Endodermal cell (in vitro differentiated cells): ENCODE results near the gene TDP1. TPM values are rescaled to one million over a fixed set of nuclear protein-coding genes. Genes with fewer than 3 reads are reported as not detected.

Experiments
- DNase-seq: peaks from one replicate; pipeline ENCODE4 v3.0.0-alpha.2; 2017
- H3K27ac ChIP-seq: 2 replicates; pipeline ENCODE4 v1.5.1; 2013; ENCODE audit warnings: mild to moderate bottlenecking, low read depth, low read length, moderate library complexity
- H3K27me3 ChIP-seq: 2 replicates; pipeline ENCODE4 v1.6.1; 2013; ENCODE audit warnings: mild to moderate bottlenecking, low read length, moderate library complexity; ENCODE audit not compliant: insufficient read depth, control insufficient read depth, poor library complexity, severe bottlenecking
- H3K36me3 ChIP-seq: 2 replicates; pipeline ENCODE4 v1.7.0; 2013; ENCODE audit warnings: mild to moderate bottlenecking, low read length, moderate library complexity; ENCODE audit not compliant: control insufficient read depth, insufficient read depth
- H3K4me1 ChIP-seq: one replicate; pipeline ENCODE4 v1.7.0; 2013; ENCODE audit warnings: low read length; ENCODE audit not compliant: control insufficient read depth, insufficient read depth
- H3K4me3 ChIP-seq: 2 replicates; pipeline ENCODE4 v1.5.1; 2013; ENCODE audit warnings: mild to moderate bottlenecking, low read length, moderate library complexity
- H3K9ac ChIP-seq: 2 replicates; pipeline ENCODE4 v1.6.1; 2013; ENCODE audit warnings: mild to moderate bottlenecking, low read length, moderate library complexity; ENCODE audit not compliant: poor library complexity, severe bottlenecking; ENCODE audit errors: extremely low read depth
- H3K9me3 ChIP-seq: 2 replicates; pipeline ENCODE4 v1.6.1; 2013; ENCODE audit warnings: mild to moderate bottlenecking, low read length, moderate library complexity; ENCODE audit not compliant: control insufficient read depth
- H3K27ac Mint-ChIP-seq: 2 replicates; pipeline ENCODE4 v1.8.0; 2020; ENCODE audit warnings: mixed read lengths
- H3K27me3 Mint-ChIP-seq: 2 replicates; pipeline ENCODE4 v1.8.0; 2021; ENCODE audit warnings: mild to moderate bottlenecking, mixed read lengths; ENCODE audit not compliant: insufficient read depth
- H3K36me3 Mint-ChIP-seq: 2 replicates; pipeline ENCODE4 v1.8.0; 2020; ENCODE audit warnings: low read depth, mixed read lengths
- H3K4me1 Mint-ChIP-seq: 2 replicates; pipeline ENCODE4 v1.8.0; 2020; ENCODE audit warnings: mixed read lengths
- H3K4me3 Mint-ChIP-seq: 2 replicates; pipeline ENCODE4 v1.8.0; 2020; ENCODE audit warnings: mild to moderate bottlenecking, moderate library complexity, mixed read lengths
- H3K9me3 Mint-ChIP-seq: 2 replicates; pipeline ENCODE4 v1.8.0; 2020; ENCODE audit warnings: mild to moderate bottlenecking, mixed read lengths
- WGBS, 2 experiments: methylation state at CpG; one replicate each; pipeline versions ENCODE4 v1.1.5 to v1.1.7; 2013; ENCODE audit warnings: missing lambda C conversion rate in 2 of 2, mixed read lengths in 1 of 2; ENCODE audit not compliant: insufficient coverage in 1 of 2, insufficient read length in 1 of 2; 5-methylcytosine and 5-hydroxymethylcytosine counted together
- total RNA-seq, 2 donors: library from RNA; stranded (reverse); fragmentation: NEBNext Ultra II Directional in 1 of 2; extraction: Animal tissue kit (Norgen Biotek cat#: 25700) in 1 of 2; gene quantifications; 2 replicates in 1 of 2; 3 replicates in 1 of 2; pipeline ENCODE4 v1.2.1, GENCODE V29; 2021
- TF ChIP-seq, protein P1 (sequence below): fragments of 200-600 bp; sonication (generic); conservative IDR thresholded peaks from 2 replicates; pipeline ENCODE4 v1.5.0; 2021; ENCODE audit warnings: antibody characterized with exemption, mild to moderate bottlenecking

Gene TDP1
- total RNA-seq, 2 donors from 2014 or later = 51.4 to 69.2 TPM

GRCh38 chr14:90034835-90035525, 79.3 kb downstream of the TDP1 start:
- peaks cover 4% of the 10 kb centered on the region for H3K9me3 Mint-ChIP-seq

DNA sequence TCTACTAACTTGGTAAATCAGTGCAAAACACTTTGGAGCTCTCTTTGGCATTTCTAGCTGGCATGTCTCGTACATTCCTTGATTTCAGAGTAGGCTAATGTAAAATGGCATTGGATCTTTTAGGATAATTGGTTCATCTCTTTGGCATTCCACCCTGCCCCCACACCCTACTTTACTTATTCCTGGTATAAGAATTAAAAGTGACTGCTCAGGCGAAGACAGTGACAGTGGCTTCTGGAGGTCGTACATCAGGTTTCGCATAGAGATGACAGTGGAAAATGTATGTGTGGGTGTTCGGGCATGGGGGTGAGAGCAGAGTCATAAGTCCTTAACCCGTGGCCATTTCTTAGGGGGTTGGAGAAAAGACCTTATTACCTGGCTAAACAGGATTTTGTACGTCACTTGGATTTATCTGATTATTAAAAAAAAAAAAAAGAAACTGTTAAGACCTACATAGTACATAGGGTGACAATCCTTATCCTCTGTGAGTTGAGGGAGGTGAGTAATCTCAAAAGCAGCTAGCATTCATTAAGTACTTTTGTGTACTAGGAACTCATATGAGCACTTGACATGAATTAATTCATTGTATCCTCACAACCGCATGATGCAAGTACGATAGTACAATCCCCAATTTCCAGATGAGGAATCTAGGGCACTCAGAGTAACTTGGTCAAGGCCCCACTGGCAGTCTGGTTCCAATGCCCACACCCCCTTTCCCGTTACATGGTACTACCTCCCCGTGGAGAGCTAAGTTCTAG, 83.7 kb downstream of the TDP1 start:
- TF ChIP-seq, protein P1, sequence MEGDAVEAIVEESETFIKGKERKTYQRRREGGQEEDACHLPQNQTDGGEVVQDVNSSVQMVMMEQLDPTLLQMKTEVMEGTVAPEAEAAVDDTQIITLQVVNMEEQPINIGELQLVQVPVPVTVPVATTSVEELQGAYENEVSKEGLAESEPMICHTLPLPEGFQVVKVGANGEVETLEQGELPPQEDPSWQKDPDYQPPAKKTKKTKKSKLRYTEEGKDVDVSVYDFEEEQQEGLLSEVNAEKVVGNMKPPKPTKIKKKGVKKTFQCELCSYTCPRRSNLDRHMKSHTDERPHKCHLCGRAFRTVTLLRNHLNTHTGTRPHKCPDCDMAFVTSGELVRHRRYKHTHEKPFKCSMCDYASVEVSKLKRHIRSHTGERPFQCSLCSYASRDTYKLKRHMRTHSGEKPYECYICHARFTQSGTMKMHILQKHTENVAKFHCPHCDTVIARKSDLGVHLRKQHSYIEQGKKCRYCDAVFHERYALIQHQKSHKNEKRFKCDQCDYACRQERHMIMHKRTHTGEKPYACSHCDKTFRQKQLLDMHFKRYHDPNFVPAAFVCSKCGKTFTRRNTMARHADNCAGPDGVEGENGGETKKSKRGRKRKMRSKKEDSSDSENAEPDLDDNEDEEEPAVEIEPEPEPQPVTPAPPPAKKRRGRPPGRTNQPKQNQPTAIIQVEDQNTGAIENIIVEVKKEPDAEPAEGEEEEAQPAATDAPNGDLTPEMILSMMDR = no peak
- peaks cover 10% of the 10 kb centered on the region for H3K9me3 ChIP-seq
- 90 to 93% methylated on average over 9 to 11 of the region's 11 CpGs for WGBS, 2 experiments
- no peak overlapping the region for H3K4me3 ChIP-seq
- H3K9me3 Mint-ChIP-seq = peaks cover 4% of the 10 kb centered on the region
- peaks cover 45% of the 10 kb centered on the region for H3K36me3 ChIP-seq
- no peak overlapping the region for H3K4me3 Mint-ChIP-seq
- no peak overlapping the region for H3K27ac Mint-ChIP-seq
- H3K9ac ChIP-seq = no peak overlapping the region
- H3K36me3 Mint-ChIP-seq = peaks cover 49% of the 10 kb centered on the region
- H3K4me1 ChIP-seq = peaks cover 6% of the 10 kb centered on the region
- no peaks in the 10 kb centered on the region for H3K27me3 ChIP-seq
- H3K27me3 Mint-ChIP-seq = no peaks in the 10 kb centered on the region
- DNase-seq = no peak
- H3K27ac ChIP-seq = no peak overlapping the region
- H3K4me1 Mint-ChIP-seq = peaks cover 37% of the 10 kb centered on the region

More at GRCh38 chr14:90034835-90035525, 79.3 kb downstream of the TDP1 start:
- H3K27me3 Mint-ChIP-seq = no peaks in the 10 kb centered on the region
- H3K9ac ChIP-seq = no peak overlapping the region
- 90 to 92% methylated on average over 4 to 6 of the region's 6 CpGs for WGBS, 2 experiments
- H3K27ac Mint-ChIP-seq = peak overlapping the region; percentile 84
- DNase-seq = no peak
- H3K4me1 ChIP-seq = peaks cover 9% of the 10 kb centered on the region
- peaks cover 31% of the 10 kb centered on the region for H3K4me1 Mint-ChIP-seq
- no peaks in the 10 kb centered on the region for H3K27me3 ChIP-seq
- H3K4me3 ChIP-seq = no peak overlapping the region
- H3K36me3 Mint-ChIP-seq = peaks cover 65% of the 10 kb centered on the region
- H3K4me3 Mint-ChIP-seq = no peak overlapping the region
- H3K36me3 ChIP-seq = peaks cover 70% of the 10 kb centered on the region
- no peak overlapping the region for H3K27ac ChIP-seq
- TF ChIP-seq, protein P1 = no peak
- peaks cover 10% of the 10 kb centered on the region for H3K9me3 ChIP-seq

- Histone ChIP-seq H3K27me3 (no peaks in the 10 kb centered on the region), H3K9ac (no peak overlapping the region), H3K27ac (no peak overlapping the region), H3K36me3 (peaks cover 52% of the 10 kb centered on the region), H3K4me3 (no peak overlapping the region), H3K9me3 (peaks cover 10% of the 10 kb centered on the region), H3K4me1 (peaks cover 4% of the 10 kb centered on the region)
- DNase-seq = no peak
- no peaks in the 10 kb centered on the region for H3K27me3 Mint-ChIP-seq
- peaks cover 49% of the 10 kb centered on the region for H3K36me3 Mint-ChIP-seq
- peaks cover 35% of the 10 kb centered on the region for H3K4me1 Mint-ChIP-seq
- H3K27ac Mint-ChIP-seq = no peak overlapping the region
- WGBS, 2 experiments = 90 to 100% methylated on average over 3 of the region's 3 CpGs
- TF ChIP-seq, protein P1 = no peak
- no peak overlapping the region for H3K4me3 Mint-ChIP-seq
- H3K9me3 Mint-ChIP-seq = peaks cover 4% of the 10 kb centered on the region
Measured at GRCh38 chr14:90040411-90040810, 84.7 kb downstream of the TDP1 start.
